ENCODE data around the gene HIRA. TPM values are rescaled to one million over a fixed set of nuclear protein-coding genes. Genes with fewer than 3 reads are reported as not detected.

Gene HIRA
- total and polyA plus RNA-seq, 2 experiments from 2014 or later: 9.4 to 58.3 TPM

- Histone ChIP-seq H3K27me3 (ENCODE audit: insufficient read depth) (no peaks in the 10 kb centered on the region), H3K4me2 (no peak overlapping the region), H3K27ac (ENCODE audit: low read depth) (no peak overlapping the region), H3K79me2 (replicated peaks; ENCODE audit: insufficient read depth) (no peaks in the 10 kb centered on the region; the same call in 1 of the 2 replicates), H3K36me3 (ENCODE audit: insufficient read depth) (peaks cover 43% of the 10 kb centered on the region), H2AFZ (no peak overlapping the region), H3F3A (replicated peaks; ENCODE audit: low read depth) (no peaks in the 10 kb centered on the region), H4K20me1 (replicated peaks; ENCODE audit: insufficient read depth) (peaks cover 7% of the 10 kb centered on the region; the same call in 1 of the 2 replicates), H3K4me1 (ENCODE audit: insufficient read depth) (no peaks in the 10 kb centered on the region), H3K4me3 (no peak overlapping the region), H3K9me2 (ENCODE audit: insufficient read depth) (no peaks in the 10 kb centered on the region)
- Mint-ChIP-seq H3K27ac (no peak overlapping the region), H3K27me3 (ENCODE audit: insufficient read depth, low read depth, poor library complexity) (peaks cover 6% of the 10 kb centered on the region), H3K4me3 (no peak overlapping the region), H3K9me3 (peaks cover 6% of the 10 kb centered on the region), H3K36me3 (ENCODE audit: low read depth) (peaks cover 79% of the 10 kb centered on the region), H3K4me1 (no peaks in the 10 kb centered on the region)
- DNase-seq (ENCODE audit: low spot score): no peak
- ATAC-seq: no peak
- TF ChIP-seq REST (IDR thresholded peaks at IDR 0.05; ENCODE audit: unreplicated experiment): no peak
- no peak for TF ChIP-seq ZNF331 (CRISPR knock-in tag; IDR thresholded peaks at IDR 0.05; ENCODE audit: low read depth)
- TF ChIP-seq ETS1 (IDR thresholded peaks at IDR 0.05): no peak
- no peak for TF ChIP-seq JUNB (IDR thresholded peaks at IDR 0.05; ENCODE audit: unreplicated experiment)
- TF ChIP-seq EZH2 (IDR thresholded peaks at IDR 0.05; ENCODE audit: low read depth, unreplicated experiment): no peak
- no peak for TF ChIP-seq ZNF114 (CRISPR knock-in tag; IDR thresholded peaks at IDR 0.05)
- no peak for TF ChIP-seq EZH2phosphoT487 (IDR thresholded peaks at IDR 0.05; ENCODE audit: unreplicated experiment)
- TF ChIP-seq POLR2AphosphoS5 (IDR thresholded peaks at IDR 0.05; ENCODE audit: low read depth): no peak
- TF ChIP-seq NANOG (IDR thresholded peaks at IDR 0.05; ENCODE audit: borderline replicate concordance): no peak
- no peak for TF ChIP-seq STAT1 (IDR thresholded peaks at IDR 0.05; ENCODE audit: unreplicated experiment)
- no peak for TF ChIP-seq ZNF462 (CRISPR knock-in tag; IDR thresholded peaks at IDR 0.05)
- TF ChIP-seq CTCF (conservative IDR thresholded peaks at IDR 0.05; ENCODE audit: low read depth in 2 of 2): no peak
- TF ChIP-seq CREB1 (CRISPR knock-in tag; IDR thresholded peaks at IDR 0.05; ENCODE audit: low read depth): no peak
These were observed 81.1 kb downstream of the HIRA start for GRCh38 chr22:19350476-19350859.
